Aorta (tissue), 5 donors: Measurements from ENCODE around the gene CFAP45. TPM values are rescaled to one million over a fixed set of nuclear protein-coding genes. Genes with fewer than 3 reads are reported as not detected.

Source experiments
- ATAC-seq: fragments of 200-7000 bp; cut with Tn5 transposase; one replicate; pipeline ENCODE4 v1.9.1; 2022; ENCODE audit warnings: moderate library complexity; ENCODE audit not compliant: low FRiP score
- DNase-seq, 2 donors: peaks; one replicate each; pipeline ENCODE4 v3.0.0-alpha.2; 2020
- H3K27ac ChIP-seq, 2 donors: one replicate each; pipeline ENCODE4 v1.5.1; 2013; ENCODE audit warnings: low read length in 2 of 2, mild to moderate bottlenecking in 2 of 2, moderate library complexity in 2 of 2, control low read depth in 1 of 2, inconsistent platforms in 1 of 2, low read depth in 1 of 2
- H3K27me3 ChIP-seq, 2 donors: one replicate each; pipeline ENCODE4 v1.6.1; 2013; ENCODE audit warnings: control low read depth in 1 of 2, low read length in 1 of 2, mild to moderate bottlenecking in 1 of 2, moderate library complexity in 1 of 2; ENCODE audit not compliant: insufficient read depth in 2 of 2, control insufficient read depth in 1 of 2
- H3K36me3 ChIP-seq, 2 donors: one replicate each; pipeline ENCODE4 v1.6.1; 2013; ENCODE audit warnings: control low read depth in 1 of 2, low read length in 1 of 2, mild to moderate bottlenecking in 1 of 2; ENCODE audit not compliant: insufficient read depth in 2 of 2, control insufficient read depth in 1 of 2
- H3K4me1 ChIP-seq, 2 donors: one replicate each; pipeline ENCODE4 v1.6.1; 2013; ENCODE audit warnings: low read length in 2 of 2, control low read depth in 1 of 2, mild to moderate bottlenecking in 1 of 2, moderate library complexity in 1 of 2; ENCODE audit not compliant: insufficient read depth in 2 of 2, control insufficient read depth in 1 of 2
- H3K4me3 ChIP-seq, 2 donors: one replicate each; pipeline ENCODE4 v1.5.1; 2013; ENCODE audit warnings: low read length in 2 of 2, control low read depth in 1 of 2, mild to moderate bottlenecking in 1 of 2
- H3K9me3 ChIP-seq: one replicate; pipeline ENCODE4 v1.6.1; 2013; ENCODE audit warnings: mild to moderate bottlenecking, low read length; ENCODE audit not compliant: control insufficient read depth
- WGBS, 2 donors: extraction: QIAGEN DNeasy Blood & Tissue Kit; methylation state at CpG; one replicate each; pipeline ENCODE4 v1.1.7; 2013; 5-methylcytosine and 5-hydroxymethylcytosine counted together
- intact Hi-C, 2 donors: fragments of 100-400 bp; cut with DNase I; formaldehyde crosslinking; loops; one replicate each; pipeline versions ENCODE4 v1.14.2 to v1.15.0; 2022
- polyA plus RNA-seq, 2 donors: library from polyadenylated mRNA; stranded (reverse); fragments of 200-250 nt; gene quantifications; one replicate each; pipeline ENCODE4 v1.2.3, GENCODE V29; 2013
- total RNA-seq, 2 donors: library from RNA; stranded (reverse); fragmentation: NEBNext Ultra II Directional; extraction: Animal tissue kit (Norgen Biotek cat#: 25700); gene quantifications; one replicate each; pipeline ENCODE4 v1.2.1, GENCODE V29; 2021
- donor health status: healthy with polysubstance abuse.
- donor health status: Bipolar disorder and iron deficiency.
- donor health status: DM: no; HTN: no; CAD: no.
- donor health status: DM: no; HTN: no; CAD: no.
- donor health status: DM: yes; HTN: yes; CAD: no.

Gene CFAP45
- total and polyA plus RNA-seq, 4 donors = 2.5 to 2.7 (median 2.7) TPM; not detected in 1

DNA sequence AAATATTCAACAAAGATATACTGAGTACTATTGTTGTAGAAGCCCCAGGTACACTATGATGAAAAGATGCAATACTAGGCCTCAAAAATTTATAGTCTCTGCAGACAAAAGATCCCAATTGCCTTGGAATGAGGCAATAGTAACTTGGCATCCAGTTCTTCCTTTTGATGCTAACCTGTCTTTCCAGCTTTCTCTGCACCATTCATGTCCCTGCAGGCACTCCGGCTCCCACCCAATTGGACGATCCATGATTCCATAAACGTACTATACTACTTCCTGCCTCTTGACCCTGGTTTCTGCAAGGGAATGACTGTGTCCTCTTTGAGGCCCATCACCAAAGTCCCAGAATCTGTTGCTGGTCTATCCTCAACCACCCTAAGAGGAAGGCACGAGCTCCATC lies 33.4 kb upstream of the CFAP45 start:
- no peak for ATAC-seq
- Histone ChIP-seq H3K9me3 (no peaks in the 10 kb centered on the region), H3K27me3 (no peaks in the 10 kb centered on the region), H3K4me3 (no peak overlapping the region), H3K36me3 (no peaks in the 10 kb centered on the region), H3K27ac (no peak overlapping the region), H3K4me1 (no peaks in the 10 kb centered on the region)
- DNase-seq = peak in 1 of 2 donors; percentile 15
- intact Hi-C loops = loop anchor here in 1 of 2 donors (5.0 kb wide), 1 partner anchor 36 kb away; no protein-coding TSS in a partner anchor
- WGBS, 2 donors = 89 to 91% methylated on average over 4 of the region's 4 CpGs

DNA sequence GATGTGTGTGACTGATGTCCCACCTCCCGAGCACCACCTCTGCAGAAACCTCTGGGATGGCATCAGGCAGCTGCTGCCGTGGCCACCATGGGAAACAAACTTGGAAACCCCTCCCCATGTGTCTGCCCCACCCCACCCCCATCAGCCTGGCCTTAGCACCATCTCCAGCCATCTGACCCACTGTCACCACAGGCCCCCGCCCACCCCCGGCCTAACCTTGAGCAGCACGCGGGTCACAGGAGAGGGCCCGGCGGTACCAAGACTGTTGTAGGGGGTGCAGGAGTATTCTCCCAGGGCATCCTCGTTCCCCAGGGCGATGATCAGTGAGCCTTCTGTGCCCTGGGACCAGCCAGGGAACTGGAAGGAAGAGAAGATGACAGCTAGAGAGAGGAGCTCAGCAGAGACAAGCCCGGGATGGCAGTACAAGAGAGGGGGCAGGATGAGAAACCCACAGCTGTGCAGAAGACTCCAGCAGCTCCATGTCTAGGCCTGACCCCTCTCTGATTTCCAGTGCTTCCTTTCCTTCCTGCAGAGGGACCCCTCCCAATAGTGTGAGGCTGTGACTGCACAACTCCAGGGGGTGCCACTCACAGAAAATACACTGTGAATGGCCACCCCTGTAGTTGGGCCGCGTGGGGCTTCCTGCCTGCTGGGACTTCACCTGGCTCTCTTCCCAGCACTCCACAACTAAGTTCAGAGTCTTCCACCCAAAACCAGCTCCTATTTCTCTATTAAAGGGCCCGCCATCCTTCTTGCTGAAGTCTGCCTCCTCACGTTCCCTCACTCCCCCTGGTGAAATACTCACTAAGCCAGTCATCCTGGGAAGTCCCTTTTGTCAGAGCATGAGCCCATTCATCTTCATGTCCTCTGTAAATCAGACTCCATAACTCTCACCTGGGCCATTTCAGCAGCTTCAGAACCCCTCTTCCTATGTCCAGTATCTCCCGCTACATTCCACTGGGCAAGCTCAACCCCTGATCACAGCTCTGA lies 32.6 kb upstream of the CFAP45 start:
- 79 to 83% methylated on average over 16 of the region's 16 CpGs for WGBS, 2 donors
- H3K36me3 ChIP-seq = no peaks in the 10 kb centered on the region
- no peak overlapping the region for H3K4me3 ChIP-seq
- intact Hi-C loops = loop anchor here in 1 of 2 donors (5.0 kb wide), 1 partner anchor 35 kb away; no protein-coding TSS in a partner anchor
- no peaks in the 10 kb centered on the region for H3K27me3 ChIP-seq
- DNase-seq (peak in 1 of 2 donors; percentile 67), ATAC-seq (no peak)
- no peaks in the 10 kb centered on the region for H3K9me3 ChIP-seq
- H3K4me1 ChIP-seq = no peaks in the 10 kb centered on the region
- H3K27ac ChIP-seq = no peak overlapping the region

DNA sequence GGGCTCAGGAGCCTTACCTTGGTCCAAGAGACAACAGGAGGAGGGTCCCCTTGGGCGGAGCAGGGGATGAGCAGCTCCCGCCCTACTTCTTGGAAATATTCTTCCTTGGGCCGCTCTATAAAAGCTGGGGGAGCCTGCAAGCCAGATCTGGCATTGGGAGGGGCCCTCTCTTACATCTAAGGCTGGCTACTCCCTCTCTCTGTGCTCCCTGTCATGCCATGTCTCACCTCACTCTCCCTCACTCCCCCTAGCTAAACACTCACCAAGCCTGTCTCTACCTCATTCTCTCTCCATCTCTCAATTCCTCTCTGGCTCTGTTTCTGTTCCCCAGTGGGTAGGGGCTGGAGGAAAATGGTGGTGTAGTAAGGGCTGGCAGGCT lies 31.8 kb upstream of the CFAP45 start:
- Histone ChIP-seq H3K4me3 (no peak overlapping the region), H3K27me3 (no peaks in the 10 kb centered on the region), H3K9me3 (no peaks in the 10 kb centered on the region), H3K36me3 (no peaks in the 10 kb centered on the region), H3K4me1 (no peaks in the 10 kb centered on the region), H3K27ac (no peak overlapping the region)
- intact Hi-C loops = loop anchor here in 1 of 2 donors (5.0 kb wide), 1 partner anchor 34 kb away; no protein-coding TSS in a partner anchor
- 90 to 94% methylated on average over 3 of the region's 3 CpGs for WGBS, 2 donors
- DNase-seq = no peak
- no peak for ATAC-seq

DNA sequence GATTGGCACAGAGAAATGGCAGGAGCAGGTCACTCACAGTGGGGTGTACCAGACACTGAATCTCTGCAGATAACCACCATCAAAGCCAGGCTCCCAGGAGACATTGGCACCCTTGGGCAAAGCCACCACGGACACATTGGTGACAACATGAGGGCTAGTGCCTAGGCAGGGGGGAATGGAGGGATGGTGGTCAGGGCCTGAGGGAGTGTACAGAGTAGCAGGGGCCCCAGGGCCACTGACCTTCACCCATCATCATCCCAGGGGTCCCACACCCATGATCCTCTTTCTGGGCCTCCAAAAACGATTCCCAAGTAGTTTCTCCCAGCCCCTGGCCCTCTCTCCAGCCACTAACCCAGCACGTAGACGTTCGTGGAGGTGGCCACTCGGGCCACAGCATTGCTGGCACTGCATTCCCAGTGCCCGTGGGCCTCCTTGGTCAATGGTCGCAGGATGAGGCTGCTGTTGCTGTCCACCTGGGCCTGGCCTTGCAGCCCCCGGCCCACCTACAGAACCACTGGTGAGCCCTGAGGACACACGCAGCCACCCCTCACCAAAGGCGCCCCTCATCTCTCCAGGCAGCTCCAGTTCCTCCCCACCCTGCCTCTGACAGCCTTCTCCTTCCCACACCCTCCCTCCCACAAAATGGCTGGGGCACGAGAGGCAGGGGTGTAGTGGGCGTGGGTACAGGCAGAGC lies 31.3 kb upstream of the CFAP45 start:
- DNase-seq (peak in 1 of 2 donors; percentile 61), ATAC-seq (no peak)
- intact Hi-C loops = loop anchor here in 1 of 2 donors (5.0 kb wide), 1 partner anchor 34 kb away; no protein-coding TSS in a partner anchor
- Histone ChIP-seq H3K4me3 (no peak overlapping the region), H3K36me3 (no peaks in the 10 kb centered on the region), H3K4me1 (no peaks in the 10 kb centered on the region), H3K27me3 (no peaks in the 10 kb centered on the region), H3K27ac (no peak overlapping the region), H3K9me3 (no peaks in the 10 kb centered on the region)
- 87 to 88% methylated on average over 13 of the region's 13 CpGs for WGBS, 2 donors

DNA sequence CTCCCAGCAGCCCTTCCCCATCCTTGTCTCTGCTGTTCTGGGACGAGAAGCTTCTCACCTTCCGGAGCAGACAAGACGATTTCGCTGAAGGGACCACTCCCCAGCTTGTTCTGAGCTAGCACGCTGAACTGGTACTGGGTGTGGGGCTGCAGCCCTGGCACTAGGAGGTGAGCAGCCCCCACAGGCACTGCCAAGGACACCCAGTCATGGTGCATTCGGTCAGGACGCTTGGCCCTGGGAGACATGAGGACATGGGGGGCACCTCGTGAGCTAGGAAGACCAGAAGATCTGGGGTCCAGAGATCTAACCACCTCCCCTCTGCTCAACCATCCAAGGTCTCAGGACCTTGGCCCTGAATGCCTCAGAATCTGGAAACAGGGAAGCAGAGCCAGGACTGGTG lies 30.7 kb upstream of the CFAP45 start:
- Histone ChIP-seq H3K36me3 (no peaks in the 10 kb centered on the region), H3K9me3 (no peaks in the 10 kb centered on the region), H3K27me3 (no peaks in the 10 kb centered on the region), H3K4me1 (no peaks in the 10 kb centered on the region), H3K27ac (no peak overlapping the region), H3K4me3 (no peak overlapping the region)
- 92 to 94% methylated on average over 8 of the region's 8 CpGs for WGBS, 2 donors
- no peak for ATAC-seq
- intact Hi-C loops = loop anchor here in 1 of 2 donors (5.0 kb wide), 1 partner anchor 33 kb away; no protein-coding TSS in a partner anchor
- peak in 1 of 2 donors; percentile 50 for DNase-seq

DNA sequence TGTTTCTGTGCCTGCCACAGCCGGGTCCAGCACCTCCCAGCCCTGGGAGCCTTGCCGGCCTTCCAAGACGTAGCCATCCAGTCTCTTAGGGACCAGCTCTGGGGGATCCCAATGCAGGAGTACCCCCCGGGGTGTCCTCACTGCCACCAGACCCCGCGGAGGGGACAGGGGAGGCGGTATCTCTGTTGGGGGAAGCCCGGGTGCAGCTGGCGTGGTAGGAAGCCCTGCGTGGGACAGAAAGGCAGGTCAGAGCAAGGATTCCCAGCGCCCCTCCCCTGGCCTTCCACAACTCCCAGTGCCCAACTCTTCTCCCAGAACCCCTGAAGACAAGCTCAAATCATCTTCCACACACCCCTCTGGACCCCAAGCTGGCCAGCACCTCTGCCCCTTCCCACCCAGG lies 30.3 kb upstream of the CFAP45 start:
- no peaks in the 10 kb centered on the region for H3K4me1 ChIP-seq
- H3K4me3 ChIP-seq = no peak overlapping the region
- H3K27me3 ChIP-seq = no peaks in the 10 kb centered on the region
- H3K27ac ChIP-seq = no peak overlapping the region
- H3K9me3 ChIP-seq = no peaks in the 10 kb centered on the region
- WGBS, 2 donors = 90 to 92% methylated on average over 11 of the region's 11 CpGs
- no peaks in the 10 kb centered on the region for H3K36me3 ChIP-seq
- intact Hi-C loops = loop anchor here in 1 of 2 donors (5.0 kb wide), 1 partner anchor 33 kb away; no protein-coding TSS in a partner anchor
- ATAC-seq (no peak), DNase-seq (no peak)

DNA sequence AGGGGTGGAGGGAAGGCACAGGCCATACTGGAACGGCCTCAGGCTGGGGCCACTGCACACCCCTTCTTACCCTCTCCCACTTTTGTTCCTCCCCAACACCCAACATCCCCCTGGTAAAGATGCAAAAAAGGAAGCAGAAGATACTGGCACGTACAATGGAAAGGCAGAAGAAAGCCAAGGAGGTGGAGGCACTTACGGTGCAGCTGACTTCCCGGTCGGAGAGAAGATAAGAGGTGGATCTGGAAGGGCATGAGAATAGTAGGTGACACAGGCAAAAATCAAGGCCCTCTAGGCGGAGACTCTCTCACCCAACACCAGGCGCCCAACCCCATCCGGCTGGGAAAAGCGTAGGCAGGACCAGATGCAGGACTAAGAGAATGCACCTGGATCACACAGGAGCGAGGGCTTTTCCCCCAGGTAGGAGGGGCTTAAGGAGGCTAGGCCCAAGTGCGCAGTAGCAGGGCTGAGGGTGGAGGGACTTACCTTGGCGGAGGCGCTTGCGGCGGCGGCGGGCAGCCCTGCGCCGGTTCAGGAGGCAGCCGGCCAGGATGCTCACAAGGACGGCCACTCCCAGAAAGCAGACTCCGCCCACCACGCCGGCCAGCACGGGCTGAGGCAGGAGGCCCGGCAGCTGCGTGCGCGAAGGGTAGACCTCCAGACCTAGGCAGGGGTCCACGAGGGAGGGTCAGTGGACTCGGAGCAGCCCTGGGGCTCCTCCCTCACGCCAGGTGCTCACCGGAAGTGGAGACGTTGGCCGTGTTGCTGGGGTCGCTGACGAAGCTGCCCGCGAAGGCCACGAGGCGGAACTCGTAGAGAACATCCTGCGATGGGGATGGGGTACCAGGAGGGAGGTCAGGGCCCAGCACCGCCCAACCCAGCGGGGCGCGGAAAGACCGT lies 29.4 kb upstream of the CFAP45 start:
- ATAC-seq (no peak), DNase-seq (peak in 1 of 2 donors; percentile 77)
- intact Hi-C loops = loop anchor here in 1 of 2 donors (5.0 to 10.0 kb wide), 2 partner anchors 32 to 285 kb away; no protein-coding TSS in a partner anchor
- Histone ChIP-seq H3K36me3 (no peaks in the 10 kb centered on the region), H3K27me3 (no peaks in the 10 kb centered on the region), H3K27ac (no peak overlapping the region), H3K9me3 (no peaks in the 10 kb centered on the region), H3K4me3 (no peak overlapping the region), H3K4me1 (no peaks in the 10 kb centered on the region)
- WGBS, 2 donors = 82 to 87% methylated on average over 48 of the region's 48 CpGs
